Fibroblast of the aortic adventitia (primary cell): ENCODE measurements around the gene FBXW12. TPM values are rescaled to one million over a fixed set of nuclear protein-coding genes. Genes with fewer than 3 reads are reported as not detected.
A peak's percentile ranks its signal among the peaks of the same experiment; 100 is the strongest.
"Not testable (repeated sequence)": the region's sequence is repeated elsewhere in the genome, so short reads cannot be mapped to it uniquely, and the experiment has no call there.

Experiments used
- DNase-seq: peaks from one replicate; pipeline ENCODE4 v3.0.0-alpha.2; 2010; ENCODE audit warnings: low read depth
- H3K4me3 ChIP-seq: 2 replicates; pipeline ENCODE4 v1.5.1; 2011; ENCODE audit warnings: low read depth, mild to moderate bottlenecking, control low read depth, low read length, moderate library complexity
- CTCF ChIP-seq: IDR thresholded peaks from 2 replicates; pipeline ENCODE4 v1.5.1; 2011; ENCODE audit warnings: mild to moderate bottlenecking, low read length, control low read depth, inconsistent platforms; ENCODE audit not compliant: insufficient read depth
- total RNA-seq: library from RNA; depleted of rRNA; stranded (reverse); fragments of >200 nt; gene quantifications from 2 replicates; pipeline ENCODE4 v1.2.3, GENCODE V29; 2012; ENCODE audit warnings: low replicate concordance

FBXW12 gene
- total RNA-seq, 1 donor, result 0.27 TPM

DNA sequence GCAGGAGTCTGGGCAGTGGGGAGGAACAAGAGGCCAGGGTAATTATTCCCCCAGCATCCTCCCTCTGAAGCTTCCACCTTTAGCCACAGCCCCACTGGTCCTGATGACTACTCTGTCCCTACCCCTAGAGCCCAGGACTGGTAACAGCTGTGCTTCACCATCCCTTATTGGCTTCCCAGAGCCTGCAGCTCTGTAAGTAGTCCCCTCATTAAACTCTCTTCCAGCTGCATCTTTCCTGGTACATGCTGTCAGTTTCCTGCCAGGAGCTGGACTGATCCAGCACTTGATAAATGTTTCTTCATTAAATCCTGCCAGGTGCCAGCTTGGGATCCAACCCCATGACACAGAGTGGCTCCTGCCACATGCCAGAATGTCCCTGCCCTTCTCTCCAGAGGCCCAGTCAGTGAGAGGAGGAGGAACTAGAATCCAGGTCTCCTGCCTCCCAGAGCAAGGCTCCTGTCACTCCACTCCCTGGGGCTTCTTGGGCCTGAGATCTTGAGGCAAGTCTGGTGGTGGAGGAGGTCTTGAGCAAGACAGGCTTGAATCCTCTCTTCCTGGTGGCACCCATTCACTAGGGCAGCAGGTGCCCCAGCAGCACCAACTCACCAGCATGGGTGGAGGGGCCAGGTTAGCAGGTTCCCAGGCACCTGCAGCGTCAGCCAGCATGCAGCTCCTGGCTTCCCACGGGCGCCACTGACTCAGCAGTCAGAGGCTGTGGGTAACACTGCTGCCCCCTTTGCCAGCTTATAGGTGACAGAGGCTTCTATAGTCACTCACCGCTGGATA, 27.6 kb downstream of the FBXW12 start:
- no peak overlapping the region for H3K4me3 ChIP-seq
- DNase-seq, result no peak
- TF ChIP-seq CTCF, result no peak

- peak; percentile 68 for DNase-seq
- H3K4me3 ChIP-seq, result no peak overlapping the region
- TF ChIP-seq CTCF, result peak; percentile 74
These were observed 28.9 kb downstream of the FBXW12 start for GRCh38 chr3:48400824-48401433.

GRCh38 chr3:48401434-48401901, 29.4 kb downstream of the FBXW12 start:
- not testable (repeated sequence) for H3K4me3 ChIP-seq, DNase-seq

- H3K4me3 ChIP-seq, result no peak overlapping the region
These were observed 30.3 kb downstream of the FBXW12 start for GRCh38 chr3:48402281-48402732.

DNA sequence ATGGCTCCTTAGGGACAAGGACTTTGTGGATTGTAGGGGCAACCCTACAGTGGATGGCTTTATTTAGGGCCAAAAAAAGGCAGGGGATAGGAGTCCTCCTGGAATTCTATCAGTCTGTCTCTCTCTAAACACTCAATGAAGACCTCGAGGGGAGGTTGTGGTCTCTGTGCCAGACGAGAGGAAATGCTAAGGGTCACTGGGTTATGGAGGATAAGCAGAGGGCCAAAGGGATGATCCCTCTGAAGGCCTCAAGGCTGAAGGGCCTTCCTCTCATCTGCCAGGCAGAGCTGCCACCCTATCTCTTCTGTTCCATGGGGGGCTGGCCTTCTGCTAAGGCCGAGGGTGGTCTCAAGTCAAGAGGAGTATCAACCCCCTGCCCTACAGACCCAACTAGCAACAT, 30.9 kb downstream of the FBXW12 start:
- no peak for TF ChIP-seq CTCF
- DNase-seq, result no peak
- no peak overlapping the region for H3K4me3 ChIP-seq

More at GRCh38 chr3:48402281-48402732, 30.3 kb downstream of the FBXW12 start:
- DNase-seq, result peak; percentile 95
- TF ChIP-seq CTCF, result no peak

GRCh38 chr3:48403533-48404439, 31.8 kb downstream of the FBXW12 start:
- no peak for TF ChIP-seq CTCF
- no peak for DNase-seq
- H3K4me3 ChIP-seq, result no peak overlapping the region
